GM10266 (cell line): ENCODE measurements around the gene TPD52L3.

Source experiments
- DNase-seq: peaks from one replicate; pipeline ENCODE4 v3.0.0; 2012; ENCODE audit errors: extremely low spot score
- TF ChIP-seq, protein P1 (sequence below): IDR thresholded peaks from 2 replicates; pipeline ENCODE4 v1.5.1; 2012; ENCODE audit warnings: mild to moderate bottlenecking, low read depth; ENCODE audit not compliant: control insufficient read depth, insufficient read depth; ENCODE audit errors: missing control alignments

The TPD52L3 gene

DNA sequence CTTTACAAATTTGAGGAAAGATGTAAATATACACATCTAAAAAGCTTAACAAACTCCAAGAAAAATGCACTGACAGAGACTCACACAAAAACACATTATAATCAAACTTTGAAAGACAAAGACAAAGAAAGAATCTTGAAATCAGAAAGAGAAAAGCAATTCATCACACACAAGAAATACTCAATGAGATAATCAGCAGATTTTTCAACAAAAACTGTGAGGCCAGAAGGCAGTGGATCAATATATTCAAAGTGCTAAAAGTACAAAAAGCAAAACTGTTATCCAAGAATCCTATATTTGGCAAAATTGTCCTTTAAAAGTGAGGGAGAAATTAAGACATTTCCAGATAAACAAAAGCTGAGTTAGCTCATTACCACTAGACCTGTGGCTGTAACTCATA lies 6.1 kb downstream of the TPD52L3 start:
- DNase-seq = no peak
- TF ChIP-seq, protein P1, sequence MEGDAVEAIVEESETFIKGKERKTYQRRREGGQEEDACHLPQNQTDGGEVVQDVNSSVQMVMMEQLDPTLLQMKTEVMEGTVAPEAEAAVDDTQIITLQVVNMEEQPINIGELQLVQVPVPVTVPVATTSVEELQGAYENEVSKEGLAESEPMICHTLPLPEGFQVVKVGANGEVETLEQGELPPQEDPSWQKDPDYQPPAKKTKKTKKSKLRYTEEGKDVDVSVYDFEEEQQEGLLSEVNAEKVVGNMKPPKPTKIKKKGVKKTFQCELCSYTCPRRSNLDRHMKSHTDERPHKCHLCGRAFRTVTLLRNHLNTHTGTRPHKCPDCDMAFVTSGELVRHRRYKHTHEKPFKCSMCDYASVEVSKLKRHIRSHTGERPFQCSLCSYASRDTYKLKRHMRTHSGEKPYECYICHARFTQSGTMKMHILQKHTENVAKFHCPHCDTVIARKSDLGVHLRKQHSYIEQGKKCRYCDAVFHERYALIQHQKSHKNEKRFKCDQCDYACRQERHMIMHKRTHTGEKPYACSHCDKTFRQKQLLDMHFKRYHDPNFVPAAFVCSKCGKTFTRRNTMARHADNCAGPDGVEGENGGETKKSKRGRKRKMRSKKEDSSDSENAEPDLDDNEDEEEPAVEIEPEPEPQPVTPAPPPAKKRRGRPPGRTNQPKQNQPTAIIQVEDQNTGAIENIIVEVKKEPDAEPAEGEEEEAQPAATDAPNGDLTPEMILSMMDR = no peak

DNA sequence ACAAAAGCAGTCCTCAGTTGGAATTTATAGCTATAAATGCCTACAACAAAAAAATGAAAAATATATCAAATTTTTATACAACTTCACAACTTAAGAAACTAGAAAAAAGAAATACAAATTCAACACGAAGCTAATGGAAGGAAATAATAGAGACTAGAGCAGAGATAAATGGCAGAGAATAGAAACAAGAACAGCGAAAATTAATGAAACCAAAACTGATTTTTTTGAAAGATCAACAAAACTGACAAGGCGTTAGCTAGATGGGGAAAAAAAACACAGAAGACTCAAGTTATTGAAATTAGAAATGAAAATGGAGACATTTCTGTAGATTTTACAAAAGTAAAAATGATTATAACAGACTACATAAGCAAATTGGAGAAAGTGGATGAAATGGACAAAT lies 20.6 kb downstream of the TPD52L3 start:
- TF ChIP-seq, protein P1 = no peak
- no peak for DNase-seq

DNA sequence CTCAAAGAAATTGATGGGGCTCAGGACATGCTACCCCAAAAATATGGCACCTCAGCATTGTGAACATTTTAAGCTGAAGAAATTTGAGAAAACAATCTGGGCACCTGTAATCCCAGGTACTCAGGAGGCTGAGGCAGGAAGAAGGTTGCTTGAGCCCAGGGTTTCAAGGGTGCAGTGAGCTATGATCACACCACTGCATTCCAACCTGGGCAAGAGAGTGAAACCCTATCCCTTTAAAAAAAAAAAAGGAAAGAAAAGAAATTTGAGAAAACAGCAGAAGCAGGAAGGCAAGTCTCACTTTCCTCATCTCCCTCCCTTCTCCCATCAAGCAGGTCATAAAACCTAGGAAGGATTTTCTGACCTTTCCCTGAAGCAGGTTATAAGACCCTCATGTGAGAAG lies 23.6 kb downstream of the TPD52L3 start:
- TF ChIP-seq, protein P1 = no peak
- no peak for DNase-seq

DNA sequence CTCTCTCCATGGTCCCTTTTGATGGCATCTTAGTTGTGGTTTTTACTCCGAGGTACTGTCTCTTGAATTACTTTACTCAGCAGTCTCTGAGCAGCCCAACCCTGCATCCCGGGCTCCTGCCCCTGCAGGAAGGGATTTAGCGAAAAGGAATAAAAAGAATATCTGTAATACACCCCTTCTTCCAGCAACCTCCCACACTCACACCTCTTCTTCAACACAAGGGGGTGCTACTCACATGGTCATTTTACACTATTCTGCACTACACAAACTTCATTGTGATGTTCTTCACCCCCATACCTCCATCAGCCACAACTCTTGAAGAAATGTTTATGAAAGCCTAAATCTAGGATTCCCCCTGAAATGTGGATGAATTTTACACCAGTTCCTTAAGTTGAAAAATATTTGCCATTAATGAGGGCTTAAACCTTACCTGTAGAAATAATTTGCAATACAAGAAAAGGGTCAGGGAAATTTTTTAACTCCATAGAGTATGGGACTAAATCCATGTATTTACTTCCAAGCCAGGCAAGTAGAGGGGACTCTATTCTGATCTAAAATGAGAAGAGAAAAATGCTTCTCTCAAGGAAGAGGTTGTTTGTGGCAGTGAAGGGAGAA lies 26.0 kb downstream of the TPD52L3 start:
- peak; percentile 68 for DNase-seq
- TF ChIP-seq, protein P1 = peak; percentile 73

DNA sequence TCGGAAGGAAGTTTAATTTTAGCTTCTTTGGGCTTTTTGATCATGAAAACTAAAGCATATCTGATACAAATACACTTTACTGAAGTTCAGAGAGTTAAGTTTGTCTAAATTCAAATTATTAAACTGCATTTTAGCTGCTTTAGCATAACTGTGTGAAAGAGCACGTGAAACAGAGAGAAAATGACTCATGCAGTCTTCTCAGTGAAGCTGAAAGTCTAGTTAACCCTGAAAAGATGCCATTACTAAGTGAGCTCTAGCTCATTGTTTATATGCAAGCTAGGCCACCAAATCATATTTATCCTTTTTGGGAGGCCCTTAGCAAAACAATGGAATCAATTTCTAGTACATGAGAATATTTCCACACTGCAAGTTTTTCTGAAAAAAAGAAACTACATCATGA lies 27.6 kb downstream of the TPD52L3 start:
- peak; percentile 31 for DNase-seq
- TF ChIP-seq, protein P1 = no peak

DNA sequence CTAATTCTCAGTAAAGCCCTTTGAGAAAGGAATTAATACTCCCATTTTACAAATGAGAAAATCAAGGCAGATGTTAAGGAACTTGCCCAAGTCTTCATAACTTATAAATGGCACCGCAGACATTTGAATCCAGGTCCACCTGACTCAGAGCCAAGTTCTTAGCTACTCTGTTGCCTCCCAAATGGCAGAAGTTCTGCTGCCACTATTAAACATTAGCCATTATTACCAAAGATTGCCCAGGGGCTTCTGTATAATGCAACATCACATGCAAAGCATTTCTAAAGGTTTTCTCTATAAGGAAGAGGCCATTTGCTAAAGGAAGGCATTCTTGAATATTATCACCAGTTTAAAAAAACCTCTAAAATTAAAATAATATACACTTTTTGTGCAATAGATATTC lies 28.3 kb downstream of the TPD52L3 start:
- TF ChIP-seq, protein P1 = no peak
- DNase-seq = no peak

DNA sequence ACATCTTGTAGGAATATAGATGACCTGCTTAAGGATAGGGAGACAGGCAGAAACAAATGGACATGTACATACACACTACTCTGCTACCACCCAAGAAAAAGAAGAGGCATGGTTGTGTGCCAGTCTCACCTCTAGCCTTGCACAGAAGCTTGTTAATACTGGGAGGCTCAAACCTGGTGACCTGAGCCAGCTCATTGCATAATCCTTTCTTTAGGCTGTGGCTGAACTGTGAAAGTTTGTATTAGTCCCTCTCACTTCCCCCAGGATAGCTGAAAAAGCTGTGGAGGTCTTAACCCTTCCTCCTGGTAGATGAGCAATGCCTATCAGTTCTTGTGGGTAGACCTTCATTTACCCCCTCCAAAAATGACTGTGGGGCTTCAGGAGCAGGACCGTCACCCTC lies 28.7 kb downstream of the TPD52L3 start:
- TF ChIP-seq, protein P1 = no peak
- DNase-seq = no peak
